GF-D8 (cell line): ENCODE data around the gene ATP6V1G2.
A peak's percentile ranks its signal among the peaks of the same experiment; 100 is the strongest.

Experiments
- DNase-seq: peaks from one replicate; lab custom pipeline; 2025; lab: John Stamatoyannopoulos, UW

The ATP6V1G2 gene

DNA sequence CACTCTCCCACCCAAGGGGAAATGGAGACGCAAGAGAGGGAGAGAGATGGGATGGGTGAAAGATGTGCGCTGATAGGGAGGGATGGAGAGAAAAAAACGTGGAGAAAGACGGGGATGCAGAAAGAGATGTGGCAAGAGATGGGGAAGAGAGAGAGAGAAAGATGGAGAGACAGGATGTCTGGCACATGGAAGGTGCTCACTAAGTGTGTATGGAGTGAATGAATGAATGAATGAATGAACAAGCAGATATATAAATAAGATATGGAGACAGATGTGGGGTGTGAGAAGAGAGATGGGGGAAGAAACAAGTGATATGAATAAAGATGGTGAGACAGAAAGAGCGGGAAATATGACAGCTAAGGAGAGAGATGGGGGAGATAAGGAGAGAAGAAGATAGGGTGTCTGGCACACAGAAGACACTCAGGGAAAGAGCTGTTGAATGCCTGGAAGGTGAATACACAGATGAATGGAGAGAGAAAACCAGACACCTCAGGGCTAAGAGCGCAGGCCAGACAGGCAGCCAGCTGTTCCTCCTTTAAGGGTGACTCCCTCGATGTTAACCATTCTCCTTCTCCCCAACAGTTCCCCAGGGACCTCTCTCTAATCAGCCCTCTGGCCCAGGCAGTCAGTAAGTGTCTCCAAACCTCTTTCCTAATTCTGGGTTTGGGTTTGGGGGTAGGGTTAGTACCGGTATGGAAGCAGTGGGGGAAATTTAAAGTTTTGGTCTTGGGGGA is 29.7 kb upstream of the ATP6V1G2 start:
- DNase-seq, result peak; percentile 18

DNA sequence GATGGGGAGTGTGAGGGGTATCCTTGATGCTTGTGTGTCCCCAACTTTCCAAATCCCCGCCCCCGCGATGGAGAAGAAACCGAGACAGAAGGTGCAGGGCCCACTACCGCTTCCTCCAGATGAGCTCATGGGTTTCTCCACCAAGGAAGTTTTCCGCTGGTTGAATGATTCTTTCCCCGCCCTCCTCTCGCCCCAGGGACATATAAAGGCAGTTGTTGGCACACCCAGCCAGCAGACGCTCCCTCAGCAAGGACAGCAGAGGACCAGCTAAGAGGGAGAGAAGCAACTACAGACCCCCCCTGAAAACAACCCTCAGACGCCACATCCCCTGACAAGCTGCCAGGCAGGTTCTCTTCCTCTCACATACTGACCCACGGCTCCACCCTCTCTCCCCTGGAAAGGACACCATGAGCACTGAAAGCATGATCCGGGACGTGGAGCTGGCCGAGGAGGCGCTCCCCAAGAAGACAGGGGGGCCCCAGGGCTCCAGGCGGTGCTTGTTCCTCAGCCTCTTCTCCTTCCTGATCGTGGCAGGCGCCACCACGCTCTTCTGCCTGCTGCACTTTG is 29.0 kb upstream of the ATP6V1G2 start, which contains the start of gene TNF:
TNF (plus strand) TSS at position 231 of the 567 bp plus-strand sequence; CDS start at position 408, 177 bp downstream.
- DNase-seq, result peak; percentile 45

DNA sequence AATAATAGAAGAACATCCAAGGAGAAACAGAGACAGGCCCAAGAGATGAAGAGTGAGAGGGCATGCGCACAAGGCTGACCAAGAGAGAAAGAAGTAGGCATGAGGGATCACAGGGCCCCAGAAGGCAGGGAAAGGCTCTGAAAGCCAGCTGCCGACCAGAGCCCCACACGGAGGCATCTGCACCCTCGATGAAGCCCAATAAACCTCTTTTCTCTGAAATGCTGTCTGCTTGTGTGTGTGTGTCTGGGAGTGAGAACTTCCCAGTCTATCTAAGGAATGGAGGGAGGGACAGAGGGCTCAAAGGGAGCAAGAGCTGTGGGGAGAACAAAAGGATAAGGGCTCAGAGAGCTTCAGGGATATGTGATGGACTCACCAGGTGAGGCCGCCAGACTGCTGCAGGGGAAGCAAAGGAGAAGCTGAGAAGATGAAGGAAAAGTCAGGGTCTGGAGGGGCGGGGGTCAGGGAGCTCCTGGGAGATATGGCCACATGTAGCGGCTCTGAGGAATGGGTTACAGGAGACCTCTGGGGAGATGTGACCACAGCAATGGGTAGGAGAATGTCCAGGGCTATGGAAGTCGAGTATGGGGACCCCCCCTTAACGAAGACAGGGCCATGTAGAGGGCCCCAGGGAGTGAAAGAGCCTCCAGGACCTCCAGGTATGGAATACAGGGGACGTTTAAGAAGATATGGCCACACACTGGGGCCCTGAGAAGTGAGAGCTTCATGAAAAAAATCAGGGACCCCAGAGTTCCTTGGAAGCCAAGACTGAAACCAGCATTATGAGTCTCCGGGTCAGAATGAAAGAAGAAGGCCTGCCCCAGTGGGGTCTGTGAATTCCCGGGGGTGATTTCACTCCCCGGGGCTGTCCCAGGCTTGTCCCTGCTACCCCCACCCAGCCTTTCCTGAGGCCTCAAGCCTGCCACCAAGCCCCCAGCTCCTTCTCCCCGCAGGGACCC is 28.0 kb upstream of the ATP6V1G2 start:
- DNase-seq, result no peak

DNA sequence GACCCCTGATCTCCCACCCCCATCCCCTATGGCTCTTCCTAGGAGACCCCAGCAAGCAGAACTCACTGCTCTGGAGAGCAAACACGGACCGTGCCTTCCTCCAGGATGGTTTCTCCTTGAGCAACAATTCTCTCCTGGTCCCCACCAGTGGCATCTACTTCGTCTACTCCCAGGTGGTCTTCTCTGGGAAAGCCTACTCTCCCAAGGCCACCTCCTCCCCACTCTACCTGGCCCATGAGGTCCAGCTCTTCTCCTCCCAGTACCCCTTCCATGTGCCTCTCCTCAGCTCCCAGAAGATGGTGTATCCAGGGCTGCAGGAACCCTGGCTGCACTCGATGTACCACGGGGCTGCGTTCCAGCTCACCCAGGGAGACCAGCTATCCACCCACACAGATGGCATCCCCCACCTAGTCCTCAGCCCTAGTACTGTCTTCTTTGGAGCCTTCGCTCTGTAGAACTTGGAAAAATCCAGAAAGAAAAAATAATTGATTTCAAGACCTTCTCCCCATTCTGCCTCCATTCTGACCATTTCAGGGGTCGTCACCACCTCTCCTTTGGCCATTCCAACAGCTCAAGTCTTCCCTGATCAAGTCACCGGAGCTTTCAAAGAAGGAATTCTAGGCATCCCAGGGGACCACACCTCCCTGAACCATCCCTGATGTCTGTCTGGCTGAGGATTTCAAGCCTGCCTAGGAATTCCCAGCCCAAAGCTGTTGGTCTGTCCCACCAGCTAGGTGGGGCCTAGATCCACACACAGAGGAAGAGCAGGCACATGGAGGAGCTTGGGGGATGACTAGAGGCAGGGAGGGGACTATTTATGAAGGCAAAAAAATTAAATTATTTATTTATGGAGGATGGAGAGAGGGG is 27.1 kb upstream of the ATP6V1G2 start:
- no peak for DNase-seq

DNA sequence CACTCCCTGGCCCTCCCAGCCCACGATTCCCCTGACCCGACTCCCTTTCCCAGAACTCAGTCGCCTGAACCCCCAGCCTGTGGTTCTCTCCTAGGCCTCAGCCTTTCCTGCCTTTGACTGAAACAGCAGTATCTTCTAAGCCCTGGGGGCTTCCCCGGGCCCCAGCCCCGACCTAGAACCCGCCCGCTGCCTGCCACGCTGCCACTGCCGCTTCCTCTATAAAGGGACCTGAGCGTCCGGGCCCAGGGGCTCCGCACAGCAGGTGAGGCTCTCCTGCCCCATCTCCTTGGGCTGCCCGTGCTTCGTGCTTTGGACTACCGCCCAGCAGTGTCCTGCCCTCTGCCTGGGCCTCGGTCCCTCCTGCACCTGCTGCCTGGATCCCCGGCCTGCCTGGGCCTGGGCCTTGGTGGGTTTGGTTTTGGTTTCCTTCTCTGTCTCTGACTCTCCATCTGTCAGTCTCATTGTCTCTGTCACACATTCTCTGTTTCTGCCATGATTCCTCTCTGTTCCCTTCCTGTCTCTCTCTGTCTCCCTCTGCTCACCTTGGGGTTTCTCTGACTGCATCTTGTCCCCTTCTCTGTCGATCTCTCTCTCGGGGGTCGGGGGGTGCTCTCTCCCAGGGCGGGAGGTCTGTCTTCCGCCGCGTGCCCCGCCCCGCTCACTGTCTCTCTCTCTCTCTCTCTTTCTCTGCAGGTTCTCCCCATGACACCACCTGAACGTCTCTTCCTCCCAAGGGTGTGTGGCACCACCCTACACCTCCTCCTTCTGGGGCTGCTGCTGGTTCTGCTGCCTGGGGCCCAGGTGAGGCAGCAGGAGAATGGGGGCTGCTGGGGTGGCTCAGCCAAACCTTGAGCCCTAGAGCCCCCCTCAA is 25.9 kb upstream of the ATP6V1G2 start, which contains the start of gene LTA:
LTA (plus strand) TSS at position 249 of the 871 bp plus-strand sequence; CDS start at position 703, 454 bp downstream.
- DNase-seq, result no peak

DNA sequence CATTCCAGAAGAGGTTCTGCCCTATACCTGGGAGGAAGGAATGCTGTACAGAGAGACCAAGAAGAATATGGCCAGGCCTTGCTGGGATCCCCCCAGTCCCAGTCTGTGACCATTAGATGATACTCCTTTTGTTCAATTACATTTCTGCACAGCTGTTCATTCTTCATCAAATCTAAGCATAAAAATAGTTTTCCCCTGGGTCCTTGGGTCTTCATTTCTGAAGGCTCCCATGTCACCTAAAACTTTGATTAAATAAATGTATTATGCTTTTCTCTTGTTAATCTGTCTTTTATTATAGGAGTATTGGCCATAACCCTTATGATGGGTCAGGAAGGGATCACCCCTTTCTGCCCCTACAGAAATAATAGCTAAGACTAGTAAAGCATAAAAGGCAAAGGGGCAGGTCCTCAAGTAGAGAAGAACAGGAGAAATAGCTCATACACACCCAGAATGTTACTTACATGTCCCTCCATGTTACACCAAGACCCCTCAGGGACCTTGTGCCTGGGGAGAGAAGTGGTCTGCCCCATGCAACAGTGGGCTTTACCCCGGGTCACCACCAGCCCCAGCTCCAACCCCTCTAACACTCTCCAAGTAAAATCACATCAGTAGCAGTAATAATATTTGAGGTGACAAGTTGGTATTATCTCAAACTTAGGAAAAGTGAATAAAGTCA is 23.6 kb upstream of the ATP6V1G2 start:
- DNase-seq, result no peak

DNA sequence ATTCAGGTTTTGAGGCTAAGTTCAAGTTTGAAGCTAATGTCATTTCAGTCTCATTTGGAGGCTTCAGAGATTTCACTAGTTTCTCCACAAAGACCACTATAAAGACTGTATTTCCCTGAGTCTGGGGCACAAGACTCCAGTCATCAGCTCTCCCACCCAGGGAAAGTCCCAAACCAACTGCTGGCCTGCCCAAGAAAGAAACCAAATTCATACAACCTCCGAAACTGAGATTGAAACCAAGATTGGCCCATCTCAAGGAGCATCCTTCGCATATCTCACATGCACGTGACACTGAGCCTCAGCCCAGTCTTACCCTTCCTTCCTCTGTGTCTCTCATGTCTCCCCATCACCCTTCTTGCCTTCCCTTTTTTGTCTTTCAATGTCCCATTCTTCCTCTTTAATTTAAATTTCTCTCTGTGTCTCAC is 22.1 kb upstream of the ATP6V1G2 start:
- no peak for DNase-seq

DNA sequence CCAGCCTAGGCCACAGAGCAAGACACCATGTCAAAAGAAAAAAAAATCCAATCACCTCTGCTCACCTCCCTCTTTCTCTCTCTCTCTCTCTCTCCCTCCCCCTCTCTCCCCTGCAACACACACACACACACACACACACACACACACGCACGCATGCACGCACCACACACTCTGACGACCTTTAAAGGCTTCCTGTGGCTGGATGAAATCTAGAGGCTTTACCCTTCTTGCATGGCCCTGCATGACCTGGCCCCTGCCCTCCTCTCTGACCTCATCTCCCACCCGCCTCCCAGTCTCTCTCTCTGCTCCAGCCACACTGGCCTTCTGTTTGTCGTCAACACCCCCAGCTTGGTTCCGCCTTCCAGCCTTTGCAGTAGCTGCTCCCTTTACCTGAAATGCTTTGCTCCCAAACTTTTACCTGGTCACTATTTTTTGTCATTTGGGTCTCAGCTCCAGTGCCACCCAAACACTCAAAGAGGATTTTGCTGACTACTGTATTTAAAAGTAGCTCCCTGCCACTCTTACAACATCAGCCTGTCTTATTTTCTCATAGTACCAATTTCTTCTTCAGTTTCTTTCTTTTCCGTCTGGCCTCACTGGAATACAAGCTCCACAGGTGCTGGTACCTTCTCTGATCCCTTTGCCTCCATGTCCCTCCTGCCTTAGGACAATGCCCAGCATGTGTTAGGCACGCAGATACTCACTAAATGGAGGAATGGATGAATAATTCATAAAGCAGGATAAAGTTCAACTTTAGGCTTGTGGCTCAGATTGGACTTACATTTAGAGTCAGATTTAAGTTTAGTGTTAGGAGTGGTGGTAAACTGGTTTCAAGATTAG is 21.3 kb upstream of the ATP6V1G2 start:
- DNase-seq, result no peak

DNA sequence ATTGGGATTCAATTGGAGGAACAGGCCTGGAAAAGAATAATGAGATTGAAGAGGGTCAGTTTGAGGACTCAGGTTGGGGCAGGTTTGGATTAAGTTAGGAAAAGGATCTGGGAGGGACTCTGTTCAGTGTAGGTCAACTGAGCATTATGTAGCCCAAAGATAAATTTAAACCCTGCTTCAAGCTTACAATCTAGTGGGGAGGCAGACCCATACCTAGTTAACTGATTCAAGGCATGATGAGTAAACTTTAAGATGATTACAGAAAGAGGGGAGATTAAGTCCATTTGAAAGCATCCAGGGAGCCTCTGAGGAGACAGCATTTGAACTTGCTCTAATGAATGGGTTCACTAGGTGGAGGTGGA is 14.3 kb upstream of the ATP6V1G2 start:
- DNase-seq, result no peak

DNA sequence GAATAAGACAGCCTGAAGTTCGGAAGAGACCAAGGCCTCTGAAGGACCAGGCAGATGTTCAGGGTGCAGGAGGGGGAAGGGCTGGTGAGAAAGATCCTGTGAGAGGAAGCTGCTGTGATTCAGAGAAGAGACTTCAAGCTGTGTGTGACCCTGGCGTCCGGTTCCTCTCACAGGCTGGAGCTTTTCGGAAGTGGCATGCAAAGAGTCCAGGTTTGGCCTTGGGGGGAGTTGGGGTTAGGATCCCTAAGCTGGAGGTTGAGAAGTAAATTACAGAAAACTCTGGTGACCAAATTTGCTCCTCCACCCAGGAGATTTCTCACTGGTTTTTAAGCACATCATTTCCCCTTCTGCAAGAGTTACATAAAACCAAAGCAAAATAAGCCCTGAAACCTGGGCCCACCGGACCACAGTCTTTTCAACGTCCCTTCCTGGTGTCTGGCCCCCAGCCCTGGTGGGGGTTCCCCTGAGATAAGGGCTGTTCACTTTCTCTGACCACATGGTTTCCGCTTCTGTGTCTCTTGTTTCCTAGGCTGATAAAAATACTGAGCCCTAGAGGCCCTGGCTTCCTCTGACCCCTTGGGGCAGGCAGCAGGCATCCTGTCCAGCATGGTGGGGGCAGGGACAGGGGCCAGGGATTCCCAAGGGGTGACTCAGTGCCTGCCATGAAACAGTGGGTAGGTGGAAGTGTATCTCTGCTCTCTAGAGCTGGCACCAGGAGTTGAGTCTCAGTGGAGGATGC is 13.7 kb upstream of the ATP6V1G2 start:
- DNase-seq, result peak; percentile 90

DNA sequence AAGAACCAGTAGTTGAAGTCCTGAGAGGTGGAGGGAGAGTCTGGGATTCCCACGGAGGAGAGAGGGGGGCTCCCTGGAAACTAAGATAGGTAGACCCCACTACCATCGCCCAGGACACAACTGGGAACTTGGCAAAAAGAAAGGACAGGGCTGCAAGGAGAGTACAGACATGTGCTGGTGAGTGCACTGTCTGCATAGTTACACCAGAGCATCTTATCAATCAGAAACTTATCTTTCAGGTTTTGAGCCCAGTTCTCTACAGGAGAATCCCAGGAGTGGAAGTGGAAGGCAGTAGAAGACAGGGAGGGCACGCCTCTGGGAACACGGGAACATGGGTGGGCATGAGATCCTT is 13.2 kb upstream of the ATP6V1G2 start:
- DNase-seq, result no peak

DNA sequence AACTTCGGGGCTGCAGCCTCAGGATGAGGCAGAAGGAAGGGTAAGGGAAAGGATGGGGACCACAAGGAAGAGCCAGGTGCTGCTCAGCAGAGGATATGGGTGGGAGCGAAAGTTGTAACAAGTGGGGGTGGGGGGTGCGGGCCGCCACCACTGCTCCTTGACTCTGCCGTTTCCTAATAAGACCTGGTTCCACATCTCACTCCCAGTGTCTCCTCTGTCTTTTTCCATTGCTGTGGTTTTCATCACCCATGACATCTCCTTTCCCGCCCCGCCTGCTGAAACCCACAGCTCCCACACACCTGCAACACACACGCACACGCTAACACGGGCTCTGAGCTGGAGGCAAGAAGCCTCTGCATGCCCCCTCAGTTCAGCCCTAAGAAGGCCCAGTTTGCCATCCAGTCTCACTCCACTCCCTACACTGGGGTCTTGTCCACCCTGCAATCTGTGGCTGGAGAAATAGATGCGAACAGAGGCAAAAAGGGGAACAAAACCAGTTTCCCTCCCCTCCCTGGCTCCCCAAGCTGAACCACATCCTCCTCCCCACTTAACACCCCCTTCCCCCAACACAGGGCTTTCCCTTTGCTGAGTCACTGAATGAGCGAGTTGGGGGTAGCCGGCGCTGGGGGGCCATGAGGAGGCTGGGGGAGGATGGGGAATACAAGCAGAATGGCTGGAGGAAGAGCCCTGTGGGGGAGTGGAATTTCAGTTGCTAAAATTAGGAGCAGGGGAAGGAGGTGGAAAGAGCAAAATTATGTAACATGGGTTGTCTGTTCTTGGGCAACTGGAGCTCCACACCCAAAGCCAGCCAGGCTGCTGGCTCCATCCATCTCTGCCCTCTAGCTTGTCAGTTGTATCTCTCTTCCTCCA is 12.5 kb upstream of the ATP6V1G2 start:
- peak; percentile 95 for DNase-seq

DNA sequence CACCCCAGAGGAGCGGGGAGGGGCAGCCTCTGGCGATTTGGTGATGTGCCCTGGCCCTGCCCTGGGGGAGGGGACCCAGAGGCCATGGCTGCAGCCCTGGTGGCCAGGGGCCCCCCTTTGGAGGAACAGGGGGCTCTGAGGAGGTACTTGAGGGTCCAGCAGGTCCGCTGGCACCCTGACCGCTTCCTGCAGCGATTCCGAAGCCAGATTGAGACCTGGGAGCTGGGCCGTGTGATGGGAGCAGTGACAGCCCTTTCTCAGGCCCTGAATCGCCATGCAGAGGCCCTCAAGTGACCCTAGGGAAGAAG is 11.9 kb upstream of the ATP6V1G2 start:
- DNase-seq, result no peak

DNA sequence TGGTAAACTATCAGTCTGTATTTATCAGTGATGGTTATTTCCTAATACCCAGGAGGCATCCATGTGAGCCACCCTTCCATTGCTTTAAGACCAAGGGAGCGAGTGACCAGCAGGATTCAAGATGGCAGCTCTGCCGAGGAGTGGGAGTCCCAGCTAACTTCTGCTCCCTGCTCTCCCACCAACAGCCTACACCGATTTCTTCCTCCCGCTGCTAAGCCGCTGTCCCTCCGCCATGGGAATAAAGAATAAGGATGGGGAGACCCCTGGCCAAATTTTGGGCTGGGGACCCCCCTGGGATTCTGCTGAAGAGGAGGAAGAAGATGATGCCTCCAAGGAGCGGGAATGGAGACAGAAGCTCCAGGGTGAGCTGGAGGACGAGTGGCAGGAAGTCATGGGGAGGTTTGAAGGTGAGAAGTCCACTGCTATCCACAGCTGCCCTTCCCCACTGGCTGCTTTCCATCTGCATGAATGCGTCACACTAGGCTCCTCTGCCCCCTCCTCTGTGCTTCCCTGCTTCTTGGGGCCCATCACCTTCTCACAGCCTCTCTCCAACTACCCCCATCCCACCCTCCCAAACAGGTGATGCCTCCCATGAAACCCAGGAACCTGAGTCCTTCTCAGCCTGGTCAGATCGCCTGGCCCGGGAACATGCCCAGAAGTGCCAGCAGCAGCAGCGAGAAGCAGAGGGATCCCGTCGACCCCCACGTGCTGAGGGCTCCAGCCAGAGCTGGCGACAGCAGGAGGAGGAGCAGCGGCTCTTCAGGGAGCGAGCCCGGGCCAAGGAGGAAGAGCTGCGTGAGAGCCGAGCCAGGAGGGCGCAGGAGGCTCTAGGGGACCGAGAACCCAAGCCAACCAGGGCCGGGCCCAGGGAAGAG is 11.3 kb upstream of the ATP6V1G2 start:
- no peak for DNase-seq

DNA sequence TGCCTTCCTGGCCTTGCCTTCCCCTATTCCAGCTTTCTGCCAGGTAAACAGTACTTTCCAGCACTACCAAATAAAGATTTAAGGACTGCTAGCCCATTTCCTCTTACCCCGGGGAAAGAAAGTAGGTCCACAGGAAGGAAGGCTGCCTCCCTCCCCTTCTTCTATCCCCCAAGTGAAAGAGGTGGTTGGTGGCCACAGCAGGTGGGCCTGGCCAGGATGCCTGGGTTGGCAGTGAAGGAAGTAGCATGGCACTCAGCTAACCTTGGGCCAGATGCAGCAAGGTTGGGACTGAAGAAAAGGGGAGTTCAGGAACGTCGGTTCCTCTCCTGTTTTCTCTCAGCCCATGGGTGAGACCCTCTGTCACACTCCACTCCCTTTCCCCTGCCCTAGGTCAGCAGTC is 9.9 kb upstream of the ATP6V1G2 start:
- DNase-seq, result no peak

DNA sequence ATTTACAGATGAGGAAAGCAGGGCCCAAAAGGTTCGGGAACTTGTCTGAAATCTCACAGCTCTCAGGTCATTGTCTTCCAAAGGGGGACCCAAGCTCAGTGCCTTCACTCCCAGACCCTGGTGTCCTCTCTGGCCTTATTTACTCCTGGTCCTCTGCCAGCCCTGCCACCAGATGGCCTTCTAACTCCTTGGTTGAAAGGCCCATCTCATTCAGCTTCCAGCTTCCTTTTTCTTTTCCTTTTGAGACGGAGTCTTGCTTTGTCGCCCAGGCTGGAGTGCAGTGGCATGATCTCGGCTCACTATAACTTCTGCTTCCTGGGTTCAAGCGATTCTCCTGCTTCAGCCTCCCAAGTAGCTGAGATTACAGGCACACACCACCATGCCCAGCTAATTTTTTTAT is 5.0 kb upstream of the ATP6V1G2 start:
- DNase-seq, result peak; percentile 67

DNA sequence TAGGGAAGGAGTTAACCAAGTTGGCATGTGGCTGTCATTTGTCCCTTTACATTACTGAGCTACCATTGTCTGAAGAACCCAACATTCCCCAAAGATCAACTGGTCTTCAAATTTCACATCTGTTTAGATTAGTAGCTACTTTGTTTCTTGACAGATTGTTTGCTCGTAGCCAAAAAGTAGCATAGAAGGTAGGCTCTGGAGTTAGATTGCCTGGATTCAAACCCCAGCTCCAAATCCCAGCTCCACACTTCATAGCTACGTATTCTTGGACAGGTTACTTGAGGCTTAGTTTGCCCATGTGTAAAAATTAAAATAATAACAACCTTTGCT is 2.1 kb upstream of the ATP6V1G2 start:
- DNase-seq, result no peak
